ENCODE results near the gene NTN4. TPM values are rescaled to one million over a fixed set of nuclear protein-coding genes. Genes with fewer than 3 reads are reported as not detected.
A peak's percentile ranks its signal among the peaks of the same experiment; 100 is the strongest.

Gene NTN4
- total RNA-seq, 1 donor from 2014 or later: 136 TPM

DNA sequence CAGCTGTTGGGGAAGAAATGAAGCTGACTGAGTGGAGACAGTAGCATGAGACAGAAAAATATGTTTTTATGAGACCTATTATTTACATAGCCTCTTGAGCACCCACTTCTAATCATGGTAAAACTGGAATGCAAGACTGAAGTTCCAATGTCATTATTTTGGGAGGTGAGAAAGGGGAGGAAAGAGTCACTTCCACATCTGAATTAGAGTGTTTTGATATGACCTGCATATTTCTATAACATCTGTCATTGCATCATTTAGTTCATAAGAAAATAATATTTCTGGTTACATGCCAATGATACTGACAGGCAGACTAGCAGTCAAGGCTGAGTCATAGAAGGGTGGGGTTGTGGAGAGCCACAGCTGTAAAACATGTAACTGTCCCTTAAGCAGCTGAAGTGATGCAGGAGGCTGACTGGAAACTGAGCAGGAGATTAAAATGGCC, 26.7 kb downstream of the NTN4 start:
- TF ChIP-seq, protein P1, sequence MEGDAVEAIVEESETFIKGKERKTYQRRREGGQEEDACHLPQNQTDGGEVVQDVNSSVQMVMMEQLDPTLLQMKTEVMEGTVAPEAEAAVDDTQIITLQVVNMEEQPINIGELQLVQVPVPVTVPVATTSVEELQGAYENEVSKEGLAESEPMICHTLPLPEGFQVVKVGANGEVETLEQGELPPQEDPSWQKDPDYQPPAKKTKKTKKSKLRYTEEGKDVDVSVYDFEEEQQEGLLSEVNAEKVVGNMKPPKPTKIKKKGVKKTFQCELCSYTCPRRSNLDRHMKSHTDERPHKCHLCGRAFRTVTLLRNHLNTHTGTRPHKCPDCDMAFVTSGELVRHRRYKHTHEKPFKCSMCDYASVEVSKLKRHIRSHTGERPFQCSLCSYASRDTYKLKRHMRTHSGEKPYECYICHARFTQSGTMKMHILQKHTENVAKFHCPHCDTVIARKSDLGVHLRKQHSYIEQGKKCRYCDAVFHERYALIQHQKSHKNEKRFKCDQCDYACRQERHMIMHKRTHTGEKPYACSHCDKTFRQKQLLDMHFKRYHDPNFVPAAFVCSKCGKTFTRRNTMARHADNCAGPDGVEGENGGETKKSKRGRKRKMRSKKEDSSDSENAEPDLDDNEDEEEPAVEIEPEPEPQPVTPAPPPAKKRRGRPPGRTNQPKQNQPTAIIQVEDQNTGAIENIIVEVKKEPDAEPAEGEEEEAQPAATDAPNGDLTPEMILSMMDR (IDR thresholded peaks at IDR 0.05): no peak
- DNase-seq (no peak), ATAC-seq (peak; percentile 64)
- peaks cover 12% of the 10 kb centered on the region for H3K4me1 ChIP-seq
- H3K36me3 ChIP-seq: no peaks in the 10 kb centered on the region
- H3K27me3 ChIP-seq: no peaks in the 10 kb centered on the region
- intact Hi-C loops (cut with DNase I): no loop called here
- H3K4me3 ChIP-seq: no peak overlapping the region
- no peak overlapping the region for H3K27ac ChIP-seq
- H3K9me3 ChIP-seq: no peaks in the 10 kb centered on the region

DNA sequence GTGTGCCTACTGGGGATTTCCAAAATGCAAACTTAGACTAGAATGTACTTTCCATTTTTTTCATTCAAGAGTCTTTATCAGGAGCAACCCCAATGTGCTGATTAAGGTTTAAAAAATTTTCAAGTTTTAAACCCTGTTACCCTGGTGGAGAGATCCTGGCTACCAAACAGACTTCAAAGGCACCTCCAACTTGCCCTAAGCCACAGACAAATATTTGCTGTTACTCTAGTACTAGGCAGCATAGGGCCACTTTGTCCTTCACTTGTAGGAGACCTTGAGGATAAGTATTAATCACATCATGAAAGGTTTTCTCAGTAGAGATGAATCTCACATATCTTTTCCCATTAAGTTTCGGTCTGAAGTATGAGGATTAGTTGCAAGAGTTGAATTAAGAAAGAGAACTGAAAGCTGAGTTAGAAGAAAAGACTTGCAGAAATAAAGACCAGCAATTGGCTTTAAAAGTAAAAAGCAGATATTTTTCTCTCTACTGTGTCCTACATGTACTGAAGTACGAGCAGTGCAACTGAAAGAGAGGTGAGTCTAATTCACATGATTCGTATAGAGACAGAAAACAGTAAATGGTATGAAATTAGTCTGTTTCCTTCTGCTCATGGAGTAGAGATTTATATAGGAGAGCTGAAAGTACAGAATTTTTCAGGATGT, 28.3 kb downstream of the NTN4 start:
- TF ChIP-seq, protein P1 (IDR thresholded peaks at IDR 0.05): no peak
- Histone ChIP-seq H3K4me1 (peaks cover 12% of the 10 kb centered on the region), H3K9me3 (no peaks in the 10 kb centered on the region), H3K36me3 (no peaks in the 10 kb centered on the region), H3K27ac (no peak overlapping the region), H3K27me3 (no peaks in the 10 kb centered on the region), H3K4me3 (no peak overlapping the region)
- ATAC-seq (peak; percentile 76), DNase-seq (no peak)
- intact Hi-C loops (cut with DNase I): no loop called here

DNA sequence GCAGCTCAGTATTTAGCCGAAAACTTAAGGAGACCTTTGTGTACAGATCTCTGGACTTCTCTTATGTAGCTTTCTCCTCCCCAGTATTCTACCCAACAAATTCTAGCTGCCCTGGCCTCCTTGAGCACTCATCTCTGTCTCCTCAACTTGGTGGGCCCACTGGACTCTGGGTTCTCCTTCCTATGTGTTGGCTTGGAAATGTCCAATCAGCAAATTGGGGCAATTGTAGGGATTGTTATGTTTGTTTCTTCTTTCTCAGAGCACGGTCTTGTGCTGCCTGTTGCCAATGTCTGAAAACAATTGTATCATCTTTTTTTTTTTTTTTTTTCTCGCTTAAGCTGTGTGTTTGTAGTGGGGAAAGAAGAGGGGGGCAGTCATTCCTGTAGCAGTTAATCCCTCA, 30.2 kb downstream of the NTN4 start:
- ATAC-seq: no peak
- intact Hi-C loops (cut with DNase I): no loop called here
- peaks cover 17% of the 10 kb centered on the region for H3K4me1 ChIP-seq
- no peak overlapping the region for H3K27ac ChIP-seq
- H3K4me3 ChIP-seq: no peak overlapping the region
- H3K9me3 ChIP-seq: no peaks in the 10 kb centered on the region
- no peaks in the 10 kb centered on the region for H3K36me3 ChIP-seq
- DNase-seq: no peak
- TF ChIP-seq, protein P1 (IDR thresholded peaks at IDR 0.05): no peak
- no peaks in the 10 kb centered on the region for H3K27me3 ChIP-seq

DNA sequence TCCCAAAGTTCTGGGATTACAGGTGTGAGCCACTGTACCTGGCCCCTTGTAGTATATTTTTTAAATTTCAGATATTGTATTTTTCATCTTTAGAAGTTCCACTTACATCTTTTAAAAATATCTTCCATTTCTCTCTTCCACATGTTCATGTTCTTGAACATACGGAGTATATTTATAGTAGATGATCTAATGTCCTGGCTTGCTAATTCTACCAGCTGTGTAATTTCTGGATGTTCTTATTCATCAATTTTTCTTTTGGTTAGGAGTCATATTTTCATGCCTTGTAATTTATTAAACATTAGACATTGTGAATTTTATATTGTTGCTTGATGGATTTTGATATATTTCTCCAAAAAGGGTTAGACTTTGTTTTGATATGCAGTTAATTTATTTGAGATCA, 30.8 kb downstream of the NTN4 start:
- Histone ChIP-seq H3K27ac (no peak overlapping the region), H3K27me3 (no peaks in the 10 kb centered on the region), H3K4me3 (no peak overlapping the region), H3K36me3 (no peaks in the 10 kb centered on the region), H3K4me1 (peaks cover 16% of the 10 kb centered on the region), H3K9me3 (no peaks in the 10 kb centered on the region)
- DNase-seq (no peak), ATAC-seq (no peak)
- TF ChIP-seq, protein P1 (IDR thresholded peaks at IDR 0.05): no peak
- intact Hi-C loops (cut with DNase I): no loop called here

DNA sequence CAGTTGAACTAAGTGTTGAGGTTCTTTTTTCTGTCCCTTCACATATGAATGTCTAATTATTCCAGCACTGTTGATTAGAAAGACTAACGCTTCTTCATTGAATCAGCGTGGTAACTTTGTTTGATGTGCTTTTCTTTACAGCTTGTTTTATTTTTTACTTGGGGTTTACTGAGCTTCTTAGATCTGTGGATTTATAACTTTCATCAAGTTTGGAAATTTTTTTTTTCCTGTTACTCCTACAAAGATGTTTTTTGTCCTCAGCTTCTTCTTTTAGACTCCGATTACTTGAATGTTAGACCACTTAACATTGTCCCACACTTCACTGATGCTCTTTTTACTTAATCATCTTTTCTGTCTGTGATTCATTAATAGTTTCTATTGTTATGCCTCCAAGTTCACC, 31.5 kb downstream of the NTN4 start:
- ATAC-seq: no peak
- intact Hi-C loops (cut with DNase I): no loop called here
- no peak overlapping the region for H3K27ac ChIP-seq
- no peak for DNase-seq
- peaks cover 13% of the 10 kb centered on the region for H3K4me1 ChIP-seq
- H3K36me3 ChIP-seq: no peaks in the 10 kb centered on the region
- H3K27me3 ChIP-seq: no peaks in the 10 kb centered on the region
- TF ChIP-seq, protein P1 (IDR thresholded peaks at IDR 0.05): no peak
- H3K9me3 ChIP-seq: no peaks in the 10 kb centered on the region
- H3K4me3 ChIP-seq: no peak overlapping the region

DNA sequence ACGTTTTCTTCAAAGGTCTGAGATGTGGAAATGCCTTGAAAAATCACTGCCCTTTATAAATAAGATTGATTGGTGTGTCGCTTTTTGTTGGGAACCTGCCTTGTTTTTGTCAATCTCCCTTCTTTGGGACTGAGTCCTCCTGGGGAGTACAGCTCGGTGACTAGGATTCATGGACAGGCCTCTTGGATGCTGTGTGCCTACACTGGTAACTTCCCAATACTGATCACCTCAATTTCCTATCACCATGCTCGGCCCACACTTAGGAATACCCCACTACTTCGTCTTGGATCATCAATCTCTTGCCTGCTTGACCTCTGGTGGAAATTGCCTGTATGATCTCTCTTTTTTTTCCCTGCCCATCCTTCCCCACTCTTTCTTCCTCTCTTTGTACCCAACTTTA, 34.2 kb downstream of the NTN4 start:
- Histone ChIP-seq H3K4me1 (peaks cover 8% of the 10 kb centered on the region), H3K4me3 (no peak overlapping the region), H3K27me3 (no peaks in the 10 kb centered on the region), H3K27ac (no peak overlapping the region), H3K36me3 (no peaks in the 10 kb centered on the region), H3K9me3 (no peaks in the 10 kb centered on the region)
- intact Hi-C loops (cut with DNase I): no loop called here
- TF ChIP-seq, protein P1 (IDR thresholded peaks at IDR 0.05): no peak
- ATAC-seq: no peak
- DNase-seq: no peak

All from upper lobe of right lung (tissue), 1 donor.